NCI-H748 treated with DMSO at 0.1 percent for 48 hours (cell line): ENCODE measurements around the gene TRIP6.

ENCODE experiments used
- DNase-seq: peaks from one replicate; lab custom pipeline; 2025; lab: John Stamatoyannopoulos, UW

The TRIP6 gene

GRCh38 chr7:100873599-100874299, 6.6 kb downstream of the TRIP6 start:
- DNase-seq, result no peak

GRCh38 chr7:100874300-100874576, 7.1 kb downstream of the TRIP6 start:
- DNase-seq, result no peak

GRCh38 chr7:100874577-100875355, 7.6 kb downstream of the TRIP6 start, which contains the start of gene SRRT:
TSS of gene SRRT (plus strand) at chr7:100875103. CDS start at chr7:100875591, 488 bp downstream.
- peak; percentile 91 for DNase-seq

GRCh38 chr7:100875356-100875751, 8.2 kb downstream of the TRIP6 start:
- DNase-seq, result peak; percentile 23

- no peak for DNase-seq
These were observed 10.8 kb downstream of the TRIP6 start for GRCh38 chr7:100878013-100878412.

GRCh38 chr7:100878685-100879084, 11.5 kb downstream of the TRIP6 start:
- DNase-seq, result no peak

- no peak for DNase-seq
These were observed 12.6 kb downstream of the TRIP6 start for GRCh38 chr7:100879685-100880261.

DNA sequence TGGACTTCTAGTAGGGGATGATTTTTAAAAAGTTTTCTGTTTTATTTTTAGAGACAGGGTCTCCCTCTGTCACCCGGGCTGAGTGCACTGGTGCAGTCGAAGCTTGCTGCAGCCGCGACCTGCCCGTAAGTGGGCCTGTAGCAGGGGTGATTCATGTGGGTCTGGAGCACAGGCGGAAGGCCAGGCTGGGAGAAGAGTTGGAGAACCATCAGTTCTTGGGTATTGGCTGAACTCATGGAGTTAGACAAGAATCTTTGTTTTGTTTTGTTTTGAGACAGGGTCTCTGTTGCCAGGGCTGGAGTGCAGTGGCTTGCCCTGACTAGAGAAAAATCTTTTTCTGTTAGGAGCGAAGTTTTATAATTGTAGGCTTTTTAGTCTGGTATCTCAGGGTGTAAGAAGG, 13.5 kb downstream of the TRIP6 start:
- no peak for DNase-seq

- no peak for DNase-seq
These were observed 13.9 kb downstream of the TRIP6 start for GRCh38 chr7:100881136-100881535.

DNA sequence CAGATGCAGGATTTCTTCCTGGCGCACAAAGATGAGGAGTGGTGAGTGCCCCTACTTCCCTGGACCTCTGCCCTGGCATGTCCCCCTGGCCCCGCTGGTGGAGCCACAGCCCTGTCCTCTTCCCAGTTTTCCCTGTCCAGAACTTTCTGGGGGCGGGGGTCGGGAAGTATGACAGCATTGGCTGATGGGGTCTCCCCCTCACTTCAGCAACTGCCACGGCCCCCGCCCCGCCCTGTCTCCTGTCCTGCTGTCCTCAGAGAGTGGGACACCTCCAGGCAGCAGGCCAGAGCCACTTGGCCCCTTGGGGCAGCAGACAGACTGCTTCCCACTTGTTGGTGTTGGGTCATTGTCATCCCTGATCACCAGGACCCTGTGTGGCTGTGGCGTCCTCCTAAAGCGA, 15.0 kb downstream of the TRIP6 start:
- DNase-seq, result no peak

DNA sequence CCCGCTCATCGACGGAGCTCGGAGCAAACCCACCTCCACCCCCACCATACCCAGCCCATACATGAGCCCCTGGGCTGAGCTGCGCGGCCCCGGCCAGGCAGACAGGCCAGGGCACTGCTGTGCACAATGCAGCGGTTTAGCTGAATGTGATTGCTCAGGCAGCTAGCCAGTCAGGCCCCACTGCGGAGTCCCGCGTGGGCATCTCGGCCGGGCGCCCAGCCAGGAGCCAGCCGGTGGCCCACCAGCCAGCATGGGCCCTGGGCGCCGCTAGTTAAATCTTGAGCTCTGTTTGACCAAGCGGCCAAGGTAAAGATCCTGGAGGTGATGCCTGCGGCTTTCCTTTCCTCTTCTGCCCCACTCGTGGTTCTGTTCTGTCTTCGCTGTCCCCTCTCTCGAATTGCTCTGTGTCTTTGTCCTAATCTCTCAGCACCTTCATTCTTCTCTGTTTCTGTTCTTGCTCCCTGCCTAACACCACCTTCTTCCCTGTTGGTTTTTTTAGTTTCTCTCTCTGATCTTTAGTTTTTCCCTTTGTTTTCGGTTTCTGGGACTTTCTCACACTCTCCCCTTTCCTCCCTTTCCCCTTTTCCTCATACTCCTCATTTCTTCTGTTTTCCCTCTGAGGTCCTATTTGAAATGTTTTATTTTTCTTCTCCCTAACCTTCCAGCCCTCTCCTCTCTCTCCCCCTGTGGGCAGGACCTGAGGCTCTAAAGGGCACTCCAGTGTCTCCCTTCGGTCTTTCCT, 15.8 kb downstream of the TRIP6 start:
- DNase-seq, result no peak

DNA sequence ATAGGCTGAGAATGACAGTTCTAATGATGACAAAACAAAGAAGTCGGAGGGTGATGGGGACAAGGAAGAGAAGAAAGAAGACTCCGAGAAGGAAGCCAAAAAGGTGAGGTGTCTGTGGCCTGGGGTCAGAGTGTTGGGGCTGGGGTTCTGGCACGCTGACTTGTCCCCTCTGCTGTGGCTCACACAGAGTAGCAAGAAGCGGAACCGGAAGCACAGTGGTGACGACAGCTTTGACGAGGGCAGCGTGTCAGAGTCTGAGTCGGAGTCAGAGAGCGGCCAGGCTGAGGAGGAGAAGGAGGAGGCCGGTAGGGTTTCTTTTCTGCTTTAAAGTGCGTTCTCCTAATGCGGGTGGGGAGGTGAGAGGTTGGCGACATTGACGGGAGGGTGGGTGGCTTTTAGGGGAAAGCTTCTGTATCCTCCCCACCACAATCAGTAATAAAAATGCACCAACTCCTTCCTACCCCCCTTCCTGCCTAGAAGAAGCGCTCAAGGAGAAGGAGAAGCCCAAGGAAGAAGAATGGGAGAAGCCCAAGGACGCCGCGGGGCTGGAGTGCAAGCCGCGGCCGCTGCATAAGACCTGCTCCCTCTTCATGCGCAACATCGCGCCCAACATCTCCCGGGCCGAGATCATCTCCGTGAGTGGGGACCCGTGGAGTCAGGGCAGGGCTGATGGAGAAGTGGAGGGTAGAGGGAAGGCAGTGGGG, 17.7 kb downstream of the TRIP6 start:
- no peak for DNase-seq

DNA sequence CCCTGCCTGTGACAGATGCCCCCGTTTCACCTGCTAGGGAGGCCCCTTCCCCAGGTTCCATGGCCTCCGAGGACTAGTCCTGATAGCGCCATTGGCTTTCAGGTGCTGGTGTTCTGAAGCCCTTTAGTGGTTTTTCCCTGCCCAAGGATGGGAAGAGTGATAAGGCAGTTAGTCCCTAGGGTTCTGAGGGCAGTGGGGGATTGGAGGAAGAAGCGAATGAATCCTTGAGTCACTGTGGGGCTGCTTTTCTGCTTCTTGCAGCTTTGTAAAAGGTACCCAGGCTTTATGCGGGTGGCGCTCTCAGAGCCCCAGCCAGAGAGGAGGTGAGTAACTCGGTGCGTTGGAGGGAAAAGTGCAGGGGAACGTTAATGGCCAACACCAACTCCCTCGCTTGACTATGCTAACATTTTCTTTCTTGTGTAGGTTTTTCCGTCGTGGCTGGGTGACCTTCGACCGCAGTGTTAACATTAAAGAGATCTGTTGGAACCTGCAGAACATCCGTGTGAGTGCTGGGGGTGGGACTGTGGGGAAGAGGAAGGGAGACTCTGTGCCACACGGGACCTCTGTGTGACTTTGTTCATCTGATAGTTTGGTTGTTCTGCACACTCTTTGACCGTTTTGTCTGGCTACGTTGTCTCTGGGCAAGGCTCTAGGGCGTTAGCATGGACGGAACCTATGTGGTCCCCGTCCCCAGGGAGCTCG, 18.4 kb downstream of the TRIP6 start:
- DNase-seq, result no peak

DNA sequence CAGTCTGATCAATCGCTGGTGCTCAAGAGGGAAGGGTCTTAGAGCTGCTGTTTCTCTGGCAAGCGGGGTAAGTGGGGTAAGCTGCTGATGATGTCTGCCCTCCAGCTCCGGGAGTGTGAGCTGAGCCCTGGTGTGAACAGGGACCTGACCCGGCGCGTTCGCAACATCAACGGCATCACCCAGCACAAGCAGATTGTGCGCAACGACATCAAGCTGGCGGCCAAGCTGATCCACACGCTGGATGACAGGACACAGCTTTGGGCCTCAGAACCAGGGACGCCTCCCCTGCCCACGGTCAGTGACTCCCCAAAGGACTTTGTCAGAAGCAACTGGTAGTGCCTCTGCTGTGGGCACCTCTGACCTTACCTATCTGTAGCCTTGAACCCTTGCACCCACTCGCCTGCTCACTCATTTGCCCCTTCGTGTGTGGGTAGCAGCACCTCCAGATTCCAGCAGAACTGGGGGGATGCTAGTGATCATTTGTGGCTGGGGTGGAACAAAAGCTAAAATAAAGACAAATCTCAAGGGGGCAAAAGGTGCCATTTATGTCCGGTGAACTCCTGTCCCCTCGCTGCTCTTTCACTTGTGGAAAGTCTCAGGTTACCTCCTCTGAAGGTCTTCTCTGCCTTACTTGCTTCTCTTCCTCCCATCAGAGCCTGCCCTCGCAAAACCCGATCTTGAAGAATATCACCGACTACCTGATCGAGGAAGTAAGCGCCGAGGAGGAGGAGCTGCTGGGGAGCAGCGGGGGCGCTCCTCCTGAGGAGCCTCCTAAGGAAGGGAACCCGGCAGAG, 19.2 kb downstream of the TRIP6 start:
- no peak for DNase-seq

DNA sequence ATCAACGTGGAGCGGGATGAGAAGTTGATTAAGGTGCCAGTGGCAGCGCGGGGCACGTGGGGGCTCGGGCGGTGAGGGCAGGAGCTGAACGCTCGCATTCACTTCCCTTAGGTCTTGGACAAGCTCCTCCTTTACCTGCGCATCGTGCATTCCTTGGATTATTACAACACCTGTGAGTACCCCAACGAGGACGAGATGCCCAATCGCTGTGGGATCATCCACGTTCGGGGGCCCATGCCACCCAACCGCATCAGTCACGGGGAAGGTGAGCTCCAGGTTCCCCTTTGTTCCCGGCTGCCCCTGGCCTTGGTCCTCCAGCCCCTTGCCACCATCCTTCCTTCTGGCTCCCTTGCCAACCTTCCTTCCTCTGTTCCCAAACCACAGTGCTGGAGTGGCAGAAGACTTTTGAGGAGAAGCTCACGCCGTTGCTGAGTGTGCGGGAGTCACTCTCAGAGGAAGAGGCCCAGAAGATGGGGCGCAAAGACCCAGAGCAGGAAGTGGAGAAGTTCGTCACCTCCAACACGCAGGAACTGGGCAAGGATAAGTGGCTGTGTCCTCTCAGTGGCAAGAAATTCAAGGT, 19.8 kb downstream of the TRIP6 start:
- no peak for DNase-seq

DNA sequence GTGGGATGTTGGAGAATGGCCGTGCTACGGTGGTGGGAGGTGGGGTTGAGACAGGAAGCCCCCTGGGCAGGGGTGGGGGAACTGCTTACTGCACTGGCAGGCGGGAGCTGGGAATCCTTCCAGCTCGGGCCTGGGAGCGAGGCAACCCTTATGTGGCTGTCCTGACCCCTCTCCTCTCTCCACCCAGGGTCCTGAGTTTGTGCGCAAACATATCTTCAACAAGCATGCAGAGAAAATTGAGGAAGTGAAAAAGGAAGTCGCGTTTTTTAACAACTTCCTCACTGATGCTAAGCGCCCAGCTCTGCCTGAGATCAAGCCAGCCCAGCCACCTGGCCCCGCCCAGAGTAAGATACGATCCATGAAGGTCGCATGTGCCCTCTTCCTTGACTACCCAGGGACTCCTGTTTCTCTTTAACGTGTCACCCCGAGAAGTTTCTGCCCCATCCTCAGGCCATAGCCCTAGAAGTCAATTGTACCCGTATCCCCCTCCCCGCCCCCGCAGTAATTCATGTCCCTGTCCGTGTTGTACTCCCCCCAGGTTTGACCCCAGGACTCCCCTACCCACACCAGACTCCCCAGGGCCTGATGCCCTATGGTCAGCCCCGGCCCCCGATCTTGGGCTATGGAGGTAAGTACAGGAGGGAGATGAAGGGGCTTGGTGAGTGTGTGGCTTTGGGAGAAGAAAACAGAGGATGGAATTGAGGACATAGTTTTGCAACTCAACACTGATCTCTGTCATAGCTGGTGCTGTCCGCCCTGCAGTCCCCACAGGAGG, 20.5 kb downstream of the TRIP6 start:
- DNase-seq, result no peak

DNA sequence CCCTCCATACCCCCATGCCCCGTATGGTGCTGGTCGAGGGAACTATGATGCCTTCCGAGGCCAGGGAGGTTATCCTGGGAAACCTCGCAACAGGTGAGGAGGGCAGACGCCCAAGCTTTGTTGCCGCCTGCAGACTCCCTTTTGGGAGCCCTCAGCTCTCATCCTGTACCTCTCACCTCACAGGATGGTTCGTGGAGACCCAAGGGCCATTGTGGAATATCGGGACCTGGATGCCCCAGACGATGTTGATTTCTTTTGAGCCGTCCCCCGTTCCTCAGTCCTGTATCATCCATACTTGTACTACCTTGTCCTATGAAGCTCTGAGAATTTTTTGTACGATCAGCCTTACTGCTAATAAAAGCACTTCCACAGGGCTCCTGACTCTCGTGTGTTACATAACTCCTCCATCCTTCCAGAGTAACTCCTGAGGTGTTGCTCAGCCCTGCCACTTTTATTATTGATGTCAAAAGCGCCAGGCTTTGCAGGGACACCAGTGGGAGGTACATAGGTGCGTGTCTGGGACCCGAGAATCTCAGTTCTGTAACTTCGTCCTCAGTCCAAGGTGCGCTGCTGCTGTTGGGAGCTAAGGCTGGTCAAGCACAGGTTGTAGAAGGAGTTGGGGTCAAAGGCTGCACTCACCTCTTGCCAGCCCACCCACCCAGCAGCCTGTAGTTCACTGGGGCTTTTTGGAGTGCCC, 21.3 kb downstream of the TRIP6 start:
- DNase-seq, result no peak

GRCh38 chr7:100888988-100889750, 22.0 kb downstream of the TRIP6 start, which contains the start of gene UFSP1:
TSS of gene UFSP1 (minus strand) at chr7:100889715. CDS start at chr7:100889271, 444 bp downstream.
- DNase-seq, result no peak
